ENCODE results near the gene CHL1. TPM values are rescaled to one million over a fixed set of nuclear protein-coding genes. Genes with fewer than 3 reads are reported as not detected.

The CHL1 gene
- total and polyA plus RNA-seq, 3 donors from 2014 or later = 9.0 to 15.4 (median 9.1) TPM

DNA sequence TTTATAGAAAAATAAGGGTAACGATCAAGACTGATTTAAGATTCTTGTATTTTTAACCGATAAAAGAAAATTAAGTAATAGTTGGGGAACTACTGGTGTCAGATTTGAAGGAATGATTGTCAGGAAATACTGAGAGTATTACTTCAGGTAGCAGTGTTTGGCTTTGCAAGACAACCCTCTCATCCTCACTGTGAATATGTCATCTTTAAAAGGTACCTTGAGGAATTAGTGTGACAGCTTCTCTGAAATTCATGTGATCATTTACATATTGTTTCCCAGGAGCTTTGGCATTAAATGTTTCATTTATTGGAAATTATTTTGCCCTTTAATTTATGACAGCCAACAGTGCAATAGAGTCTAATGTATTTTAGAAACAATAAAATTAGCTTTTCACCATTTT lies 3.3 kb downstream of the CHL1 start:
- H3K27ac ChIP-seq = no peak overlapping the region
- H3K36me3 ChIP-seq (ENCODE audit: low read depth, missing control alignments) = no peaks in the 10 kb centered on the region
- H3K9me3 ChIP-seq = no peaks in the 10 kb centered on the region
- TF ChIP-seq, protein P1, sequence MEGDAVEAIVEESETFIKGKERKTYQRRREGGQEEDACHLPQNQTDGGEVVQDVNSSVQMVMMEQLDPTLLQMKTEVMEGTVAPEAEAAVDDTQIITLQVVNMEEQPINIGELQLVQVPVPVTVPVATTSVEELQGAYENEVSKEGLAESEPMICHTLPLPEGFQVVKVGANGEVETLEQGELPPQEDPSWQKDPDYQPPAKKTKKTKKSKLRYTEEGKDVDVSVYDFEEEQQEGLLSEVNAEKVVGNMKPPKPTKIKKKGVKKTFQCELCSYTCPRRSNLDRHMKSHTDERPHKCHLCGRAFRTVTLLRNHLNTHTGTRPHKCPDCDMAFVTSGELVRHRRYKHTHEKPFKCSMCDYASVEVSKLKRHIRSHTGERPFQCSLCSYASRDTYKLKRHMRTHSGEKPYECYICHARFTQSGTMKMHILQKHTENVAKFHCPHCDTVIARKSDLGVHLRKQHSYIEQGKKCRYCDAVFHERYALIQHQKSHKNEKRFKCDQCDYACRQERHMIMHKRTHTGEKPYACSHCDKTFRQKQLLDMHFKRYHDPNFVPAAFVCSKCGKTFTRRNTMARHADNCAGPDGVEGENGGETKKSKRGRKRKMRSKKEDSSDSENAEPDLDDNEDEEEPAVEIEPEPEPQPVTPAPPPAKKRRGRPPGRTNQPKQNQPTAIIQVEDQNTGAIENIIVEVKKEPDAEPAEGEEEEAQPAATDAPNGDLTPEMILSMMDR (IDR thresholded peaks at IDR 0.05) = no peak
- TF ChIP-seq POLR2A (IDR thresholded peaks at IDR 0.05) = no peak
- 89 to 96% methylated on average over 2 of the region's 2 CpGs for WGBS, 2 donors
- H3K4me3 ChIP-seq = no peak overlapping the region
- no peak for DNase-seq
- H3K27me3 ChIP-seq = no peaks in the 10 kb centered on the region
- intact Hi-C loops (cut with DNase I; ENCODE audit: low total_unique reads) = no loop called here
- no peaks in the 10 kb centered on the region for H3K4me1 ChIP-seq

DNA sequence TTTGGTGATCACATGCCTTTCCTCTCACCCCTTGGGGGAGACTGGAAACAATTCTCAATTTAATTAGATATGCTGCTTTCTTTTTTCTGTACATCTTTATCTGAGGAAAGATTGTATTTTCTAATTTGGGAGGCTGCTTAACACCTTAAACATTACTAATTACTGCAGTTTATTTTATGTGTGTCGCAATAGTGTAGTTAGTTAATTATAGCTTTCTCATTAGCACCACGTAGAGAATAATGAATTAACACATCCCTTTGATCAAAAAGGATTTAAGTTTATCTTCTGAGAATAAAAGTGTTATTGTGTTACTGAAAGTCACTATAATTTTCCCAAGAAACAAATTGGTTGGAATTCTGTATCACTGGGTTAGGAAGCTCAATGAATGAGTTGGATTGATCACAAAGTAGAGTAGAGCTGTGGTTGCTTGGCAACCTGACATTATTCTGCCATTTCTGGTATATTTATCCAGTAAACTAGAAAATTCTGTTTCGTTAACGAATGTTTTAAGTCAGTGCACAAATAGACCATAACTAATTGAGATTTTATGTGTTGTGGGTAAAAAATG lies 4.3 kb downstream of the CHL1 start:
- Histone ChIP-seq H3K4me3 (no peak overlapping the region), H3K27me3 (no peaks in the 10 kb centered on the region), H3K27ac (no peak overlapping the region), H3K36me3 (ENCODE audit: low read depth, missing control alignments) (no peaks in the 10 kb centered on the region), H3K4me1 (no peaks in the 10 kb centered on the region), H3K9me3 (no peaks in the 10 kb centered on the region)
- TF ChIP-seq, protein P1 (IDR thresholded peaks at IDR 0.05) = no peak
- TF ChIP-seq POLR2A (IDR thresholded peaks at IDR 0.05) = no peak
- 60 to 65% methylated on average over 4 of the region's 4 CpGs for WGBS, 2 donors
- intact Hi-C loops (cut with DNase I; ENCODE audit: low total_unique reads) = no loop called here
- no peak for DNase-seq

DNA sequence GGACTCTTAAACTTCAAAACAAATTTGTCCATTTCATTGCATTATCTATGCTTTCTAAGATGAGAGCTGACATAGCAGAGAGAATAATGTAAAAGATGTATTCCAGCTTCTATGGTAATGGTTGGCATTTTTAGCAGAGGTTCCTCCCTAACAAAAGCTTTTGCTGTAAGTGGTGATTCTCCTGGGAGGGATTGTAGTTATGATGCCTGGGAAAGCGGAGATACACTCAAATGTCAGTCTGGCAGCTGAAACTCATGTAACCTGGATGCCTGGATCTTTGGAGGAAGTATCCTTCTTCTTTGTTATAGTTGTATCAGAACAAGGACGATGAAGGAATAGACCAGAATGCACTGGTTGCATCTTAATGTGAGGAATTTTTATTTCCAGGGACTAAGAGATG lies 7.5 kb downstream of the CHL1 start:
- H3K9me3 ChIP-seq = no peaks in the 10 kb centered on the region
- H3K27ac ChIP-seq = no peak overlapping the region
- no peaks in the 10 kb centered on the region for H3K27me3 ChIP-seq
- no peak for DNase-seq
- H3K4me1 ChIP-seq = no peaks in the 10 kb centered on the region
- no peaks in the 10 kb centered on the region for H3K36me3 ChIP-seq (ENCODE audit: low read depth, missing control alignments)
- TF ChIP-seq, protein P1 (IDR thresholded peaks at IDR 0.05) = no peak
- TF ChIP-seq POLR2A (IDR thresholded peaks at IDR 0.05) = no peak
- 75 to 76% methylated on average over 2 of the region's 2 CpGs for WGBS, 2 donors
- intact Hi-C loops (cut with DNase I; ENCODE audit: low total_unique reads) = no loop called here
- no peak overlapping the region for H3K4me3 ChIP-seq

DNA sequence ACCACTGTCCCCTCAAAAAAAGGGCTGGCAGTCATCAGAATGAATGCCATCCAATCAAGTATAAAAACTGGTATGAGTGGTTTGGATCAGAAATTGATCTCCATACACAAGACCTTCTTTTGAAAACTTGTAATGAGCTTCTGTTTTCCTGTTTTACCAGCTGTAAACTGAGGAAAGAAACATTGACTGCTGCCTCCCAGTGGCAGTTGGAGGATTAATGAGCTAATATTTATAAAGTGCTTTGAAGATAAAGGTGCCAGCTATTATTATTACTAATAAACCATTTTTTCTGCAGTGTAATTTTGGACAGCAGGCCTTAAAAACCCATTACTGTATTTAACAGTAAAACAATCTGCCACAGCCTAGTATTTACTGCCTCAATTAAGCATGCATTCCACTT lies 11.4 kb downstream of the CHL1 start:
- no peaks in the 10 kb centered on the region for H3K36me3 ChIP-seq (ENCODE audit: low read depth, missing control alignments)
- H3K27ac ChIP-seq = no peak overlapping the region
- intact Hi-C loops (cut with DNase I; ENCODE audit: low total_unique reads) = no loop called here
- no peaks in the 10 kb centered on the region for H3K27me3 ChIP-seq
- TF ChIP-seq, protein P1 (IDR thresholded peaks at IDR 0.05) = peak in 1 of 3 experiments; percentile 9
- no peak for TF ChIP-seq POLR2A (IDR thresholded peaks at IDR 0.05)
- no peaks in the 10 kb centered on the region for H3K4me1 ChIP-seq
- no peak overlapping the region for H3K4me3 ChIP-seq
- H3K9me3 ChIP-seq = no peaks in the 10 kb centered on the region
- DNase-seq = no peak

DNA sequence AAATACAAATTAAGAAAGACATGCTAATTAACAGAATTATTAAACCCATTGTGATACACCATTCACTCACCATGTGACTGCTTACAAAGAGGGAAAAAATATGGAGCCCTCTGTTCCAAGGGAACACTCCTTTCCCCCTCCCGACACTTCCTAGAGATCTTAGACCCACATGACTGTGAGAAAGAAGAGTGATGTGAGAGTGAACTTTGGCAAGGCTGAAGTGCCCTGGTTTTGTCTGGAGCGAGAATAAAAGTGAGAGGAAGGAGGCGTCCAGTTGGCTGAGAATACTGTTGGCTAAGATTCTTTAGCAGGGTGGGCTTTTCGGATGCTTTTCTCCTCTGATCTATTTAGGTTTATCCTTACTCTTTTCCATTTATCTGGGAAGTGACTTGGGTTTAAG lies 14.1 kb downstream of the CHL1 start:
- H3K4me3 ChIP-seq = no peak overlapping the region
- no peak for DNase-seq
- H3K9me3 ChIP-seq = no peaks in the 10 kb centered on the region
- TF ChIP-seq, protein P1 (IDR thresholded peaks at IDR 0.05) = no peak
- no peak for TF ChIP-seq POLR2A (IDR thresholded peaks at IDR 0.05)
- 80 to 85% methylated on average over 4 of the region's 4 CpGs for WGBS, 2 donors
- no peaks in the 10 kb centered on the region for H3K36me3 ChIP-seq (ENCODE audit: low read depth, missing control alignments)
- intact Hi-C loops (cut with DNase I; ENCODE audit: low total_unique reads) = no loop called here
- no peaks in the 10 kb centered on the region for H3K27me3 ChIP-seq
- H3K4me1 ChIP-seq = no peaks in the 10 kb centered on the region
- H3K27ac ChIP-seq = no peak overlapping the region
